Suppressor macrophage (primary cell): ENCODE results near the gene AK9.
A peak's percentile ranks its signal among the peaks of the same experiment; 100 is the strongest.

Experiments
- DNase-seq, 4 experiments: peaks; one replicate each; pipeline ENCODE4 v3.0.0-alpha.2; 2020 to 2022

AK9 gene

DNA sequence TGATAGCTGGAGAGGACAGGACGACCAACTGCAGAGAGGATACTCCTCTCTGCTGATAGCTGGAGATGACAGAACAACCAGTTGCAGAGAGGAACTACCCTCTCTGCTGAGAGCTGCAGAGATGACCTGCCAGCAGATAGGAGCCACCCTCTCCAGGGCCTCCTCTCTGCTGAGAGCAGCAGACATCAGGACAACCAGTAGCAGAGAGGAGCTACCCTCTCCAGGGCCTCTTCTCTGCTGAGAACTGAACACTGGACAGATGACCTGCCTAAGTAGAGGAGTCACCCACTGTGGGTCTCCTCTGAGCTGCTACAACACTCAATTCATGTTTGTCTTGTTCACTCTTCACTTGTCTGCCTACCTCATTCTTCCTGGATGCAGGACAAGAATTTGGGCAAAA is 180.6 kb downstream of the AK9 start:
- no peak for DNase-seq

GRCh38 chr6:109508166-109508860 is 182.7 kb downstream of the AK9 start:
- no peak for DNase-seq

DNA sequence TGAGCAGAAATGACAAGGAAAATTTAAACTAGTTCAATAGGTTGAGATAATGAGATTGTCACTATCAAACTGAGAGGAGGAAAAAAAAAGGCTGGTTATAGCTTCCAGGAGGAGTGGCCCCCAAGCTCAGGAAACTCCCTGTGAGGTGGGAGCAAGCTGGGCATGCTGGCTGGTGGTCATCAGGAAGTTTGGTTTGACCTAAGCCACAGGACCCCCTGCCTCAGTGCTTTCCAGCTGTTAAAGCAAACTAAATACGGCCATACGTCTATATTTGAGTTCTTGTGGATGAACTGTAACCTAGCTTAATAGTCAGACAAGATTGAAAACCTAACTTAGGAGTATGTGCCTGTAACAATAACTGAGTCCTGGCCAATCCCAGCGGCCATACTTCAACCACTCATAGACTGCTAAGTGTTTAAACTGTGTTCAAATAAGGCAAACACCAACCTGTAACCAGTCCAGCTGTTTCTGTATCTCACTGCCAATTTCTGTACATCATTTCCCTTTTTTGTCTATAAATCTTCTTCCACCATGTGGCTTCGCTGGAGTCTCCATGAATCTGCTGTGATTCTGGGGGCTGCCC is 183.4 kb downstream of the AK9 start:
- DNase-seq = no peak

DNA sequence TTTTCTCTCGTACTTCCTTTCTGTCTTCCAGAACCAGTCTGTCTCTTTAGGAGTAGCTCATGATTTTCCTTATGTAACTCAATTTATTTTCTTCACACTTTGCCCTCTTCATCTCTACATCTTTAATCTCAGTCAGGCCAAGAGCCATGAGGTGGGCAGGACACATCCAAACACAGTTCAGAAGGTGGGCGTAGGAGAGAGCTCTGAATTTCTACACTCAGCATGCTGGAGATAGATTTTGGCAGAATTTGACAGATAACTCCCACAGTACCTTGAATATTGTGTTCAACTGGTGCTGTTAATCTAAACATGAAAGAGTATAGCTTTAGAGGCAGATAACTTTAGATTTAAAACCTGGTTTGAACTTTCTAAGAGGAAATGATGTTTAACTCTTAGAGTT is 184.2 kb downstream of the AK9 start:
- no peak for DNase-seq

DNA sequence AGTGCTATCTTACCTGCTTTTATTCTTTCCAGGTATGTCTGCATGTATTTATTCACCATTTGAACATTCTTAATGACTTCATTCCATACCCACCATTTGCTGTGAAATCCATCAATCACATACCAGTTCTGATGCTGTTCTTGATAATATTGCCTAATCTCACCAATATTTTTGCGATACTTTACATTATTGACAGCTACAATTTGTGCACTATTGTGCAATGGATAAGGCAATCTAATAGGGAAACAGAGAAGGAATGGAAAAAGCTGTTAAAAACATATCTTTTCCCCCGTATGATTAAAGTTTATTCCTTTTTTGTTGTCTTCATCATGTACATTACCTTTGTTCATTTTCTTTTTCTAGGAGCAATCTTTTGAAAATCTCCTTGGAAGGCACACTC is 184.7 kb downstream of the AK9 start:
- DNase-seq = no peak

DNA sequence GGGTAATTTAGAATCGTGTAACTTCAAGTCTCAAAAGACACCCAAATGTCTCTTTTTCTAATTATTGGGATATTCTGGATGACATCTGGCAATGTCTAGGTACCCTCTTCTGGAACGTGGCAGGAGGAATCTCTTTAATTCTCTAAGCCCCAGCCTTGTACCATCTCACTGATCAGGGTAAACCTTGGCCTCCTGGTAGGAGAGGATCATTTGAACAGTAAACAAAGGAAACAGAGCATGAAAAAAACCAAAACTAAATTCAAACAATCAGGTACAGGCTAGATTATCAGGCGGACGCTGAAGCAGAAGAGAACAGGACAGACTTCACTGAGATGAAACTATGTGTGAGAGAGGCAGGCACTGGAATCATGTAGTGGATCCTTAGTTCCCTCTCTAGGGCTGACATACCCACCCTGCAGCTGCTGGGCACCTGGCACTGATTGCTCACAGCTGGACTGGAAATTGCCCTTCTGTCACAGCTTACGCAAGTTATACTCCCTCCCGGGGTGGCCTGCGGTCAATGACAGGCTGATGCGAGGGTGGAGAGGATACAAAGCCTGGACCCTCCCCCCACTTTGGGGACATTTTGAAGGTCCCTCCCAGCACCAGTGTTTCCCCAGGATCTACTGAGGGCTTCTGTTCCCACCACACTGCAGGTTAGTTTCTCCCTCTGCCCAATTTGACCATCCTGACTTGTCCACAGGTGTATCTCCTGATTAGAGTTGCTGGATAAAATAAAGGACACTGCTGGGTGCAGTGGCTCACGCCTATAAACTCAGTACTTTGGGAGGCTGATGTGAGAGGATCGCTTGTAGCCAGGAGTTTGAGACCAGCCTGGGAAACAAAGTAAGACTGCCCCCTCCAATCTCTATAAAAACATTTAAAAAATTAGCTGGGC is 187.4 kb downstream of the AK9 start:
- peak in 2 of 4 experiments; percentile 31 to 37 for DNase-seq

GRCh38 chr6:109498936-109499335 is 192.1 kb downstream of the AK9 start:
- DNase-seq = no peak

DNA sequence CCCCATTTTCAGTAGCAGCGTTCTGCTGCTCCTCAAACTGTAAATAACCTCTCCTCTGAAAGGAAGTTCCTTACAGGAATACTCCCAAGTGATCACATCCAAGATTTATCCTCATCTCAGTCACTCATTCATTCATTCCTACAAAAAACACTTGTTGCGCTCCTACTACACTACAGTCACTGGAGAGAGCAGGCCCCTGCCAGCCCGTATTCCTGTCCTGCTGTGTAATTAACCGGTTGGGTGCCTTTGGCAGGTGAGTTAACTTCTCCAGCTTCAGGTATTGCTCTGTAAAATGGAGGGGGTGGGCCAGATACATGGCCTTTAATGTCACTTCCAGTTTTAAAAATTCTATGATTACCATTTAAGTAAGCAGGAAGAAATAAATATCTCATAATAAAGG is 192.9 kb downstream of the AK9 start:
- no peak for DNase-seq

DNA sequence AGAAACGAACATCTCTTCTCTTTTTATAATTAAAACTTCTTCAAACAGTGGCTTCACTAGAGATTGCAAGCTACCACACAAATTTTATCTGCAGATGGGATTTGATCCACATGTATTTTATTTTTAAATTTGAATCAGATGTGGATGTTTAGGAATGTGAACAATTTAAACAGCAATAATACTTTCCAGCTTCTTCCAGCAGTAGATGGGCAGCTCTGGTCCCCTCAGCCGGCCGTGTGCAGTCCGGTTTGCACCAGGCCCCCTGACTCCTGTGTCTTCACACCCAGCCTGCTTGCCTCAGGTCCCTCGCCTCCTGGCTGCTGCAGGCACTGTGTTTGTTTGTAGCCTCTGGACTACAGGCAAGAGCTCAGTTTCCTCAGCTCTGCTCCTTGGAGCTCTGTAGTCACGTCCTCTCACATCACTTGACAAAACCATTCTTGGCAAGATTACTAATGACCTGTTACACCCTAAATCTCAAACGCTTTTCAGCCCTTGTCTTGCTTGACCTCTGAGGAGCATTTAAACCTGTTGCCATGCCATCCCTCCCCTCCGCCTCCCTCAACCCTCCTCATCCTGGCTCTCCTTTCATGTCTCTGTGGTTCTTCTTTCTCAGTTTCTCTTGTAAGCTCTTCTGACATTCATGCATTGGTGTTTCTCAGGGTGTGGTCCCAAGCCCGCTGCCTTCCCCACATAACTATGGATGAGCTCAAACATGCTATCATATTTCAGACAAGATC is 194.8 kb downstream of the AK9 start:
- no peak for DNase-seq

DNA sequence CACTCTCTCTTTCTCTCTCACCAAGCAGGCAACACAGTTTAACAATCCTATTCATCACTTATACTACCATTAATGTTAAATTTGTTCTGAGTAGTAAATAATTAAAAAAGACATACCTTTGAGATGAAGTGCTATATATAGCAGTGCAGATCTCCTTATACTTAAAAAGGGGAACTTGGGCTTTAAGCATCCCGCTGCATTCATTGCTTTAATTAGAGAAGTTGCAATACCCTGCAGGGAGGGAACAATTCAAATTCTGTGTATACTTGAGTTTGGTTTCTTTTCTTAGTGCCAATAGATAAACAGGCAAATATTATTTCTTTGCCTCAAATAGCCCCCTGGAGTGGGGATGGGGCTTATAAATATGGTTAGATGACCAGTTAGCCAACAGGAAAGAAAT is 197.1 kb downstream of the AK9 start:
- DNase-seq = peak; percentile 29 to 70 (median 57)

- peak in 3 of 4 experiments; percentile 26 to 40 (median 26) for DNase-seq
These were observed 199.6 kb downstream of the AK9 start for GRCh38 chr6:109491207-109491938.

DNA sequence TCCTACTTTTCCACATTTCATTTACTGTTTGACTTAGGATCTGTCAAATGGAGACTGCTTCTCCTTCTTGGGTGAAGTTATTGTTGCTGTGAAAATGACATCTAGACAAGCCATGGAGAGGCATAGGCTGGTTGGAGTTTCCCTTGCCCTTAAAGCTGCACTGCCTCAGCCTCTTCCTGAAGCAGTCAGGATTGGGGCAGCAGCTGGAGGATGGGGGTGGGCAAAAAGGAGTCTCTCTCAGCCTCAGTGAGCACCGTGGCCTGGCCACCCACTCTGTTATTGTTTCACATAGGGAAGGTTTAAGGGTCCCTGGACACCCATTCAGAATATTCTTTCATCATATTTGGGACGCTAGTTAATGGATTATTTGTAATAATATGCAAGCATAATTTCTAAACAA is 200.3 kb downstream of the AK9 start:
- DNase-seq = no peak

GRCh38 chr6:109488001-109488400 is 203.0 kb downstream of the AK9 start:
- DNase-seq = no peak

DNA sequence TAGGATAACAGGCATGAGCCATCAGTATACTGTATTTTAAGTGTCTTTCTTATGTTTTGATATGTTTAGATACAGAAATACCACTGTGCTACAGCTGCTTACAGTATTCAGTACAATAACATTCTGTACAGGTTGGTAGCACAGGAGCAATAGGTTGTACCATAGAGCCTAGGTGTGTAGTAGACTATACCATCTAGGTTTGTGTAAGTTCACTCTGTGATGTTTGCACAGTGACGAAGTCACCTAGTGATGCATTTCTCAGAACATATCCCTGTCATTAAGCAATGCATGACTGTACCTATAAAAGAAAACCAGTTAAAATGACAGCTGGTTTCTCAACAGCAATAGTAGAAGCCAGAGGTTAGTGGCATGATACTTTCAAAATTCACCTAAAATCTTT is 204.9 kb downstream of the AK9 start:
- DNase-seq = no peak

- no peak for DNase-seq
These were observed 205.6 kb downstream of the AK9 start for GRCh38 chr6:109485266-109485935.

- DNase-seq = no peak
These were observed 206.9 kb downstream of the AK9 start for GRCh38 chr6:109484122-109484521.

- no peak for DNase-seq
These were observed 207.3 kb downstream of the AK9 start for GRCh38 chr6:109483735-109484057.

DNA sequence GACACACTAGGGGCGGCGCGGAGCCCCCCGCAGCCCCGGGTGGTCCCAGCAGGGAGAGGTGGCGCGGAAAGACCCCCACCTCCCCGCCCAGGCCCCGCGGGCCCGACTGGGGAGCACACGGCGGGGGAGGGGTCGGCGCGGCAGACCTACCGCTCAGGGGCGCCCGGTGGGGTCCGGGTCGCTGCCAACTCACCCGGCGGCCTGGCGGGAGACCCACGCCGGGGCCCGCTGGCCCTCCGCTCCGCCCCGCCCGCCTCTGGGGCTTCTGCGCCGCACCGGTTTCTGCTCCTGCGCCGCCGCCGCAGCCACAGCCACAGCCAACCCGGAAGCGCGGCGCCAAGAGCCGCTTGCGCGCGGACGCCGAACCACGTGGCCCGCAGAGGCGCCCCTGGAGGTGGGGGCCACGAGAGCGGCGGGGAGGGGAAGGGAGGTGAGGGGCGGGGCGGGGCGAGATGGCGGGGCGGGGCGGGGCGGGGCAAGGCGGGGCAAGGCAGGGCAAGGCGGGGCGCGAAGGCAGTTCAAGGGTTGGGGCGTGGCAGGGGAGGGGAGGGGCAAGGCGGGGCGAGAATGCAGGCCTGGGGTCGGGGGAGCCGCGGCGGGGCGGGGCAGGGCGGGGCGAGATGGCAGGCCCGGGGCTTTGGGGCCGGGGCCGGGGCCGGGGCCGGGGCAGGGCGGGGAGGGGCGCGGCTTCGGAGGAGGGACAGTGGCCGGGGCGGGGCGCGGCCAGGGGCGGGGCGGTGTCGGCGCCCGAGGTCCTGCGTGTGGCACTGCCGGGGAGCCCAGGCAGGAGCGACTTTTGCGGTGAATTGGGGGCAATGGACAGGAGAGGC is 207.9 kb downstream of the AK9 start, which contains the start of gene ZBTB24:
Gene ZBTB24 (minus strand): TSS at position 315 of the 830 bp plus-strand sequence. CDS start 1,193 bp downstream, outside the sequence.
- peak; percentile 95 to 98 (median 97) for DNase-seq

GRCh38 chr6:109480993-109481480 is 210.0 kb downstream of the AK9 start:
- DNase-seq = no peak

- no peak for DNase-seq
These were observed 212.0 kb downstream of the AK9 start for GRCh38 chr6:109478841-109479624.
